Measurements from ENCODE around the gene IQSEC1. TPM values are rescaled to one million over a fixed set of nuclear protein-coding genes. Genes with fewer than 3 reads are reported as not detected.
A peak's percentile ranks its signal among the peaks of the same experiment; 100 is the strongest.

Gene IQSEC1
- total RNA-seq = 32.6 and 83.7 TPM in 2 replicates

DNA sequence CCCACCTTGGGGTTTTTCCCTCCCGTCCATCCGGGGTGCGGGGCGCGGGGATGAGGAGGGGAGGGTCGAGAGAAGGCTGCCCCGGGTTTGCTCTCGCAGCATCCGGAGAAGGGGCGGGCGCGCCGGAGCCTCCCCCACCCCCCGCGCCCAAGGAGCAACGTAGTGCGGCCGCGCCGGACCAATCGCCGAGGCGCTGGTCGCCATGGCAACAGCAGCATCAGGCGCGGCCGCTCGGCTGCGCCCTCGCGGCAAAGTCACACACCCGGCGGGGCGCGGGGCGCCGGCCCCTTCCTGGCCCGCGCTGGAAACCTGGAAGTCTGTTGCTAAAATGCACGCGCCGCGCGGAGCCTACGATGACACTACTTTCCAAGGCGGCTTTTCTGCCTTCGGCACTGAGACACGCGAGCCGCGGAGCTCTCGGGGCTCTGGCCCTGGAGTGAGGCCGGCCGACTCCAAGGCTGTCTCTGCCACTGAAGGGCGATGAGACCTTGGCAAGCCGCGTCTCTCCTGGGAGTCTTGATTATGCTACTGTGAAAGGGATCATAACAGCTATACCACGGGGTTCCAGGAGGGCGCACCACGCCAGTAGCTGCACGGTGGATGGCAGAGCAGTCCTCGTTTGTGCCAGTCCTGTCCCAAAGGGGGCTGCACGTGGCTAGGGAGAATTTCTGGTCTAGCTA lies at the start of gene IQSEC1:
Gene IQSEC1, minus strand, starts transcription at position 104 of the 680 bp plus-strand sequence. CDS start 415 bp downstream, outside the sequence.
- no peak for DNase-seq (ENCODE audit: low read depth in 2 of 2)

DNA sequence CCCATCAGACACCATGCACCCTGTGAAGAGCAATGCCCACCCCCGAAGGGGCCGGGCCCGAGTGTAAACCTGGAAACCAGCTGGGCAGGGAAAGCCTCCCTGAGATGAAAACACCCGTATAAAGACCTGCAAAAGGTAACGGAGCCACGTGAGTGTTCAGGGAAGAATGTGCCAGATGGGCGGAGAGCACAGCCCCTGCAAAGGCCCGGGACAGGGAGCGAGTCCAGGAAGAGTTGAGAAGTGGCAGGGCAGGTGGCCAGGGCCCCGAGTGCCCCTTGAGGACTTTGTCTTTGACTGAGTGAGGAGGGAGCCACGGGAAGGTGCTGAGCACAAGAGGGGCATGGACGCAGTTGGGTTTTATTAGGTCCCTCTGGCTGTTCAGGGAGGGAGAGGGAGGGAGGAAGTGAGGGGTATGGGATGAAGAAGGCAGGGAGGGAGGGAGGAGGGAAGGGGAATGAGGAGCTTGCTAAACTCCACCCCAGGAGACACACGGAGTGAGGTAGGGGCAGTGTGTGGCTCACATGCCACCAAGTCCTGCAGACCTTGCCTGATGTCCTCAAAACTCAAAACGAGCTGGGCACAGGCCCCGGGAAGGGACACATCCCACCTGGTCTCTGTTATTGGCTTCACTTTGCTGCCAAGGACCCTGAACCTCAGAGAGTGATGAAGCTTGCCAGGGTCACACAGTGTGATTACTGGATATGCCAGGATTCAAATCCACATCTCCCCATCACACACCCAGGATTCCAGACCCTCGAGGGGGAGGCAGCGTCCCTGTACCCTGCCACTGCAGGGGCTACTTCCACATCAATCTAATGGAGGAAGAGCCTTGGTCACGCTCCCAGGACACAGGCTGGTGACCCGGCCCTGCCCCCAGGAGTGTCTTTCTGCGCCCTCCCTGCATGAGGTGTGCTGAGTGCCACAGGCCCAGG lies 49.1 kb upstream of the IQSEC1 start:
- DNase-seq (ENCODE audit: low read depth in 2 of 2) = no peak

DNA sequence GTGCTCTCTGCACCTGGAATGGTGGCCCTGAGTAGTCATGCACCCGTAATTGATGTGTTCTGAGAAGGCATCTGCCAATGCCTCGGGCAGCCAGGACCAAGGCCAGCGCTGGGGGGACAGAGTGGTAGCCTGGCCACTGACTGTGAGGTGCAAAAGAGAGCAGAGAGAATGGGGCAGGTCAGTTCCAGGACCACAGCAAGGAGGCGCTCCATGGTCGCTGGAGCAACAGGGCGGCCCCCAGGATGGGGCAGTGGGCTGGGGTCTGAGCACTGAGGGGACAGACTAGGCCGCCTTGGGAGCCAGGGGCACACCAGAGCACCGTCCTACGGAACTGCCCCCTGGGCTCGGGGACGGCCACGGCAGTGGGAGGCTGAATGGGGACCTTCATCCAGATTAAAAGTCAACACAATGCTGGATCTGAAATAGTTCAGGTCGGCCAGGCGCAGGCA lies 48.3 kb upstream of the IQSEC1 start:
- DNase-seq (ENCODE audit: low read depth in 2 of 2) = no peak

DNA sequence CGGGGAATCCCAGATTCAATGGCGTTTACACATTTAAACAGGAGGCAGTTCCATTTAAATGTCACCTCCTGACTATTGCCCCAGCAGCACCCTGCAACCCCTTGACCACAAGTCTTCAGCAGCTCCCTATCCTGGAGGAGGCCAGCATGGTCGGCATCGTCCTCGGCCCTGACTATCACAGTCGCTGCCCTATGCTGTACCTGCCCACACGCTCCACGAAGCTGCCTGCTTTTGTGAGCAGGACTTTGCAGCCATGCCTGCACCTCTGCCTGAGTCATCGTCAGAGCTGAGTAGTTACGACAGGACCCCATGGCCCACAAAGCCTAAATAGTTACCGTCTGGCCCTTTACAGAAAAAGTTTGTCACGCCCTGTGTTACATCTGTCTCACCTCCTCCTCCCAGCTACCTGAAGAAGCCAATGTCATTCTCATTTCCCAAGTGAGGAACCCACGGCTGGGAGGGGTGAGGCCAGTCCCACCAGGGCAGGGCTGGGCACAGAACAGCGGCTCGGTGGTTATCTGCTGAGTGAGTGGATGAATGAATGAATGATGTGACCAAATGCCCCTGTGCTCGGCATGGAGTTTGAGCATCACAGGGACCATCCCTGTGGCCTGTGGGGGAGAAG lies 47.8 kb upstream of the IQSEC1 start:
- no peak for DNase-seq (ENCODE audit: low read depth in 2 of 2)

DNA sequence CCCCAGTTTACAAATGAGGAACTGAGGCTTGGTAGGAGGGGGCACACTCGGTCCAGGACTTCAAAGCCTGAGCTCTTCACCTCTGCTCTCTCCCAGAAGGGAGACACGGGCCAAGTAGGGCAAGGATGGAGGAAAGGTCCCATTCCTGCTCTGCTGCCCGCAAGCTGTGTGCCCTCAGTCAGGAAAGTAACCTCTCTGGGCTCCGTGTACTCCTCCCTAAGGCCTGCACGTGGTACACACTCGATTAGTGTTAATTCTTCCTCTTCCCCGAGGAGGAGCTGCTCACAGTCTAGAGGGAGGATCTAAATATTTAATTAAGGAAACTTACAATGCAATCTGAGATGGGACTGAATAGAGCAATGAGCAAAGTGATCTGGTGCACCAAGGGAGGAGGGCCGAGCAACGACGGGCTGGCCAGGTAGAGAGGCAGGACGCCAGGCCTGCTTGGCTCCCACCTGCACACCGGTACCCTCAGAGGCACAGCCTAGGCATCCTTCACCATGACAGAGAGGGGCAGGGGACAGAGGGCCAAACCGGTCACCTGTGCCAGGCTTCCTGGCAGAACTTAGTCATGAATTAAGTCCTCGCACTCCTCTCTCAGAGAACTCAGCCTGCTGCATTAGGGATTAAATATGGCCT lies 47.2 kb upstream of the IQSEC1 start:
- DNase-seq (ENCODE audit: low read depth in 2 of 2) = no peak

DNA sequence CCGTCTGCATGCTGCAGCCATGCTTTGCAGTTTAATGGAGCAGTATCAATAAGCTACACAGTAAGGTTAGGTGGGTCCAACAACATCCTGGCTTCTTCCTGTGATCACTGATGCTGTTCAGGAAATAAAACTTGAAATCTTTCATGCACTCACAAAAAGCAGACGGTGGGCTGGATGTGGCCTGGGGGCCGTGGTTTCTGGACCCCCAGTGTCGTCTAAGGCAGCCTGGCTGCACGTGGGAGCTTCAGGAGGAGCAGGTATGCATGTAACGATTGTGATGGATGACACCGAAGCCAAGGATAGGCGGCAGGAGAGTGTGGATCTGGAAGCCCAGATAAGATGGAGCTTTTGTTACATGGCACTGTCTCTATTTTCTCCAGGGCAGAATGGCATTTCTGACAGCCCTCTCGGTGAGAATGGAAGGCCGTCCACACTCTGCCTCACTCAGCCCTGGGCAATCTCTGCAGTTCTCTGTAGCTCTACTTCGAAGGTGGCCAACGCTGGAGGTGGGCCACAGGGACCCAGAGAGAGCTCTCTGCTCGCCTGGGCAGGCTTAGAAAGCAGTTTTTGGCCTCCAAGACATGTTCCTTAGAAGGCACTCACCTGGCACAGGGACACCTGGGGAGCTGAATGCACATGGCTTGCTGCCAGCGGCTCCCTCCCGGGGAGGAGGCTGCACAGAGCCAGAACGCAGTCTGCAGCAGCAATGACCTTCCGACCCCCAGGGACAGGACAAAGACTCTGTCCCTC lies 46.4 kb upstream of the IQSEC1 start:
- DNase-seq (ENCODE audit: low read depth in 2 of 2) = no peak

DNA sequence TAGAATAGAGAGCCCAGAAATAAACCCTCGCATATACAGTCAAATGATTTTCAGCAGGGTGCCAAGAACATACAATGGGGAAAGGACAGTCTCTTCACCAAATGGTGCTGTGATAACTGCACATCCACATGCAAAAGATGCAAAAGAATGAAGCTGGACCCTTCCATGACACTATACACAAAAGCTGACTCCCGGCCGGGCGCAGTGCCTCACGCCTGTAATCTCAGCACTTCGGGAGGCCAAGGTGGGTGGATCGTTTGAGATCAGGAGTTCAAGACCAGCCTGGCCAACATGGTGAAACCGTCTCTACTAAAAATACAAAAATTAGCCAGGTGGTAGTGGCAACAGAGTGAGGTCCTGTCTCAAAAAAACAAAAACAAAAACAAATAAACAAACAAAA lies 43.2 kb upstream of the IQSEC1 start:
- no peak for DNase-seq (ENCODE audit: low read depth in 2 of 2)

DNA sequence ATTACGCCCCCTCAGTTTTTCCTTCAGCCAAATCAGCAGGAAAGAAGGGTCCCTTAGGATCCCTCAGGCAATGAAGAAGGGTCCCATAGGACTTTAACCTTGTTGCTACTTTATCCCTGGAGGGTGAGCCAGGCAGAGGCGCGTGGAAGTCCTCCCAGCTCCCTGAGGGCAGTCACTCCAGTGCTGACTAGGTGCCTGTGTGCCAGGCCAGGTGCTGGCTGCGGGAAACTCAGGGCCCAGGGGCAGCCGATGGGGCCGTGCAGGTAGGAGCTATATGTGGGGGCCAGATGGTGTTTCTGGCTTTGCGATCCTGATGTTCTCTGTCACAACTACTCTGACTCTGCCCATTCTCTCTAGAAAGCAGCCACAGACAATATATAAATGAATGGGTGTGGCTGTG lies 42.8 kb upstream of the IQSEC1 start:
- no peak for DNase-seq (ENCODE audit: low read depth in 2 of 2)

DNA sequence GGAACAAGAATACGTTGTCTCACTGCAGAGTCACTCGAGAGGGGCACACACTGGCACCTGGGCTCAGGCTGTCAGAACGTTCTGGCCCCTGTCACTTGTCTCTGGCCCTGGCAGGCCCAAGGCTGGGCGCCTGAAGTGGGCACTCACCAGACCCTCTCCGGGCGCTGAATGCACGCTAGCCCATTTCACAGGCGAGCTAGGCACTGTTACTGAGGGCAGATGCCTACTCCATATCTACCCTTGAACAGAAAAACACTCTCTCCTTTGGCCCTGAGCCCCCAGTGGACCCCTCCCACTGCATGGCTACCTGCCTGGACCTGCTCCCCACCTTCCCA lies 42.3 kb upstream of the IQSEC1 start:
- no peak for DNase-seq (ENCODE audit: low read depth in 2 of 2)

DNA sequence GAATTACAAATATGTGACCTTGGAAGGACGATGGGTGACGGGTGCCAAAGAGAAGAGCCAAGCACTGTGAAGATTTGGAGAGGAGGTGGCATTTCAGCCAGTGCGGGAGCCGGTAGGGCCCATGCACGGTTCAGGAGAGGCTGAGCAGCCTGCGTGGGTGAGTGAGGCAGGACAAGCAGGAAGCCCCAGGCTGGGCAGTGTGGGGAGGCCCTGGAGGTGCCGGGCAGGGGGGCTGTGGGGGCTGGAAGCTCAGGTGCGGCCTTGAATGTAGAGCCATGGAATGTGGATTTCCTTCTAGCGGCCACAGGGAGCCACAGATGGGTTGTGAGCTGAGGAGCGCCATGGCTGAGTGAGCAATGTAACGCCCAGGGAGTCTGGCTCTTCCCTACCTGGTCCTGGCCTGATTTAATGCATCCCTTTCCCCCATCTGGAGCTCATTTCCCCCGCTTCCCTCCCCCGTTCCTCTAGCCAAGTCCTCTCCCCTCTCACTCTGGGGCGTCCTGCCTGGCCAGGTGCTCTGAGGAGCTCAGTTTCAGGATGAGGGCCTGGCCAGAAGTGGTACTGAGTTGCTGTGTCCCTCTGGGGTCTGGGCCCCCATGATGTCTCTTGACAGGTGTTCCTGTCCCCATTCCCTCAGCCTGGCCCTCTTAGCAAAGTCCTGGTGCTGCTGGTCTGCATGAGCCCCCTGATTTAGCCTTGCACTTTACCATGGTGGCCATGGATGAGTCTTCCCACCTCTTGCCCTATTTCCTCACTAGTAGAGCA lies 41.8 kb upstream of the IQSEC1 start:
- no peak for DNase-seq (ENCODE audit: low read depth in 2 of 2)

DNA sequence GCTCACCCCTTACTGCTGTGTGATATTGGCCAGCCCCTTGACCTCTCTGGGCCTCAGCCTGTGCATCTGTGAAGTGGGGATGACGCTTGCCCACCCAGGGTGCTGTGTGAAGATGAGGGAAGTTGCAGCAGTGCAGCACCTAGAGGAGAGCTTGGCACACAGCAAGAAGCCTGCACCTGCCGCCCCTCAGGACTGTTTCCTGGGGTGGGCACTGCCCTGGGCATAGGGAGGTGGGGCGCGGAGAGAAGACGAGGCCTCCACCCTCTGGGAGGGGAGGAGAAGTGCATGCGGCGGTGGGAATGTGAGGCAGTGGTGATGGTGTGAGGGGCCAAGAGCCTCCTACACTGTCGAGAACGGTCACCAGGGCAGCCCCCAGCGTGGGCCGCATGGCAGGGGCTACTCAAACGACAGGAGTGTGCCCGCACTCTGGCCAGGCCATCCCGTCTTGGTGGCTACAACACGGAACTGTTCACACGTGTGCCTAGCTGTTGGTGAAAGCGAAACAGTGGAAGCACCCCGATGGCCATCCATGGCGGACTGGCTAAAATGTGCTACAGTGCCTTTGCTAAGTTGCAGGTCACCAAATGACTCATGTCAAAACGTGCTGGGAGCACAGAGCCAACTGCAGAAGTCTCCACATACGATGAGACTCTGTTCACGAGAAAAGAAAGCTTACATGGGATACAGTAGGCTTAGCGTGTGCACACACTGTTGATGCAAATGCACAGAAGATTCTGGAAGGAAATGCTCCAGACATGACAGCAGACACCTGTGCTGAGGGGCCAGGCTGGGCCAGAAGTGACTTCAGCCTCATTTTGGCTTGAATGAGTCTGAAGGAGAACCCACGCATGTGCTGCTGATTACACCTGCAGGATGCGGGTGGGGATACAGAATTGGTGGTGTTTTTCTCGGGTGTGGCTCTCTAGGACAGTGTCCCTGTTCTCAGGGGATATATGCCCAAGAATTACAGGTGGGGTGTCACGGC lies 40.4 kb upstream of the IQSEC1 start:
- no peak for DNase-seq (ENCODE audit: low read depth in 2 of 2)

DNA sequence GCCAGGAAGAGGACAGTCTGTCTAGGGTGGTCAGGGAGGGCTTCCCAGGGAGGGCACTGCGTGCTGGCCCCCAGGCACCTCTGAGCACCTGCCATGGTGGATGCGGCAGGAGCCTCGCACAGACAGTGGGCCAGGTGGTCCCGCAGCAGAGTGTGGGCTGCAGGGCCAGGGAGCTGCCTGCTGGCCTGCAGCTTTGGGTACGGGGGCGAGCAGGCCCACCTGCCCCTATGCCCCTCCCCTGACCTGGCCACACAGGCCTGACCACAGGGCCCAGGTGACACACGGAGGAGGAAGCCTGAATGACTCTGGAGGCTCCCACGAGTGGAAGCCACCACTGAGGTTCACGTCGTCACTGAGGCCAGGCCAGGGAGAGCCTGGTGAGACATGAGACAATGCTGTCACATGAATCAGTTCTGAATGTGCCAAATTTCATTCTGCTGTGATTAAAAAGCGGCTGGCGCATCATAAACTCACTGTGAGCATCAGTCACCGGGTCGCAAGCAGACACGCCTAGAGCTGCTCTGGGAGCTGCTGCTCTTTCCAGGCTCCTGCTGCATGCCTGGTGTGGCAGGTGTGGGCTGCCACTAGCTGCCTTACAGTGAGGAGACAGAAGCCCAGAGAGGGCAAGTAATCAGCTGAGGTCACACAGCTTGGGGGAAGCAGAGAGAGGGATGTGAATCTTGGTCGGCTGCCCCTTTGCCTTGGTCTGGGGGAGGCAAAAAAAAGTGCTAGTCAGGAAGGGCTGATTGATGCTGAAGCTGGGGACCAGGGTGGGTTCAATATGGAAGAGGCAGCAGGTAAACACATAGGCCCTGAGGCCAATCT lies 39.5 kb upstream of the IQSEC1 start:
- DNase-seq (ENCODE audit: low read depth in 2 of 2) = no peak

DNA sequence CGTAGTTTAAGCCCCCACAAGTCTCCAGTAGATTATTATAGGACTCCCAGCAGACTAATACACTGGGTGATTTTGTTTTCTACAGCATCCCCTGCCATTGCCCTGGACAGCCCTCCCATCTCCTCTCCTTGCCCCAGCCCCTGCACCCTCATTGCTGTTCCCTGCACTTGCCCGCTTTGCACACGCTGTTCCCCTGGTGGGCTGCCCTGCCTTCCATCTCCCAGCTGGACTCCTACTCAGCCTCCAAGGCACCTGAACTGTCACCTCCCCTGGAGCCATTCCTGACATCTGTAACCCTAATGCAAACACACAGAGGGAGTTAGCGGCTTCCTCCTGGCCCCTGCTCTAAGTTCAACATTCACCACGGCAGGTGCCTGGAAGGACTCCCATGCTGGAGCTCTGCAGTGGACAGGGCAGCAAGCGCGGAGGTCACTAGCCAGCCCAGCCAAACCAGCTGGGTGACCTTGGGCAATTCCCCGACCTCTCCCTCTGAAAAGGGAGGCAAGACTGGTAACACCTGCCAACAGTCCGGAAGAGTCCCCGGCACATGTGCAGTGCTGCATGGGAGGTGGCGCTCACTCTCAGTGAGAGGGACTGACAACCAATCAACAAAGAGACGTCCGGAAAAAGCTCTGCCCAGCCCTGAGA lies 38.8 kb upstream of the IQSEC1 start:
- peak; percentile 21 to 38 for DNase-seq (ENCODE audit: low read depth in 2 of 2)

DNA sequence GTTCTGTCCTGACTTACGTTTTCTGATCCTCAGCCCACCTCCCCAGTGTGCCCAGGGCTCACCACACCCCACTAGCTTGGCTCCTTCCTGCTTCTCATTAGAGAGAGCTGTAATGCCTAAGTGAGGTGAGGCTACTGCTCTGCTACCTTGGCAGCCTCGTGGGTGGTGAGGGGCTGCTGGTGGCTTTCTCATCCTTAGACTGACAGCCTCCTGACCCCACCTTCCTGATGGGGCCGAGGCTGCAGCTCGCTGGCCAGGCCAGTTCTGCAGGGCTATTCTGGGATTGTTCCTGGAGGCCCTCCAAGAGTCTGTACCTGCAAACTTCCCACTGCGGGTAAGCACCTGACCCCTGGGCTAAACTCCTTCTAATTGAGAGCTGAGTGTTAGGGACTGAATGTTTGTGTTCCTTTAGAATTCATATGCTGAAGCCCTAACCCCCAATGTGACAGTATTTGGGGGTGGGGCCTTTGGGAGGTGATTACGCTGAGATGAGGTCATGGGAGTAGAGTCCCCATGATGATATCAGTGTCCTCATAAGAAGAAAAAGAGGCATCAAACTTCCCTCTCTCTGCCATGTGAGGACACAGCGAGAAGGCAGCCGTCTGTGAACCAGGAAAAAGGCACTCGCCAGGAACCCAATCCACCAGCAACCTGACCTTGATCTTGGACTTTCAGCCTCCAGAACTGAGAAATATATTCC lies 38.1 kb upstream of the IQSEC1 start:
- DNase-seq (ENCODE audit: low read depth in 2 of 2) = no peak

DNA sequence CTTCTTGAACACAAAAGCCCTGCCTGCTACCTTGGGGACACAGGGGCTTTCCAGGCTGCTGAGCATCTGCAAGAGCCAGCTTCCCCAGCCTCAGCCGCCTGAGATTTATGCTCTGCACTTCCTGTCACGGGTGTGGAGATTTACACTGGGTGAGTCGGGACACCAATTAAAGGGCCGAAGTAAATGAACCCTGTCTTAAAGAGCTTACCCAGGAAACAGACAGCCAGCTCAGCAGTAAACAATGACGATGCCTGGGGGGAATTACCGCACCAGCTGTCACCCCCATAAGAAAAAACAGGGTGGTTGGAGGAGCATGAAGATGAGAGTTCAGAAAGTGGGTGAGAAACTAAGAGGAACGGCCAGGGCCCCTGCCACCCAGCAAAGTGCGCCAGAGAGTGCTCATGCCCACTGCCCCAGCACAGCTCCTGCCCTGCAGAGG lies 37.5 kb upstream of the IQSEC1 start:
- DNase-seq (ENCODE audit: low read depth in 2 of 2) = no peak

DNA sequence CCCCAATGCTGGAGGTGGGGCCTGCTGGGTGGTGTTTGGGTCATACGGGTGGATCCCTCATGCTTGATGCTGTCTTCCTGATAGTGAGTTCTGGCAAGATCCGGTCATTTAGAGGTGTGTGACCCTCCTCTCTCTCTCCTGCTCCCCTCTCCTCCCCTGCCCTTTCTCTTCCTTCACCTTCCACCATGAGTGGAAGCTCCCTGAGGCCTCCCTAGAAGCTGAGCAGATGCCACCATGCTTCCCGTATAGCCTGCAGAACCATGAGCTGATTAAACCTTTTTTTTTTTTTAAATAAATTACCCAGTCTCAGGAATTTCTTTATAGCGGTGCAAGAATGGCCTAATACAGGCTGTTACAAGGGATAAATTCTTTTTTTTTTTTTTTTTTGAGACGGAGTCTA lies 36.3 kb upstream of the IQSEC1 start:
- no peak for DNase-seq (ENCODE audit: low read depth in 2 of 2)

DNA sequence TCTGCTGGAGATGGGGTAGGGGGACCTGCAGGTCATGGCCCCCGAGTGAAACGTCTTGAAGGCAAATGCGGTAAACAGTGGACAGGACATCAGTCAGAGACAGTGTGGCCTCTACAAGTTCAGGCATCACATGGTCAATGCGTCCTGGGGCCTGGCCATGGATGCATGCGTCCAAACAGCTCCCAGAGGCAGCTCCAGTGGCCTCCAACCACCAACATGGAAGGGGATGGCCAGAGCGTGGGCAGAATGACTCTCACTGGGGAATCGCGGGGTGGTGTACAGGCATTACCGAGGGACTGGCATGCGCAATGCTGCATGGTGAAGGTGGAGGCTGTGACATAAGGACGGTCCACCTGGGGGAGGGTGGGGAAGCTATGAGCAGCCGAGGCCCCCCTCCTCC lies 35.6 kb upstream of the IQSEC1 start:
- no peak for DNase-seq (ENCODE audit: low read depth in 2 of 2)

All from dermis microvascular lymphatic vessel endothelial cell (primary cell).